K562 (cell line): ENCODE results near the gene PRR14. TPM values are rescaled to one million over a fixed set of nuclear protein-coding genes. Genes with fewer than 3 reads are reported as not detected.

Experiments
- CBFA2T3 ChIP-seq: fragments of 450-650 bp; IDR thresholded peaks from 2 replicates; pipeline ENCODE4 v1.6.1; 2017
- CBX5 ChIP-seq: IDR thresholded peaks from 2 replicates; pipeline ENCODE4 v1.6.1; 2014; ENCODE audit warnings: low read depth, borderline replicate concordance
- FOXM1 ChIP-seq, 2 experiments: fragments of 450-650 bp in 1 of 2; sonication (generic) in 1 of 2; formaldehyde crosslinking in 1 of 2; IDR thresholded peaks; 2 replicates each; pipeline versions ENCODE4 v1.6.1 to v1.9.0; 2017 to 2022; ENCODE audit warnings: low read depth in 2 of 2, mild to moderate bottlenecking in 2 of 2, missing genetic modification reagents in 1 of 2, moderate library complexity in 1 of 2
- KLF10 ChIP-seq: fragments of 250-450 bp; sonication (Bioruptor Pico); IDR thresholded peaks from 2 replicates; pipeline ENCODE4 v1.6.1; 2021; ENCODE audit warnings: matching md5 sums
- MAFG ChIP-seq: fragments of 450-650 bp; conservative IDR thresholded peaks from 2 replicates; pipeline ENCODE4 v1.6.1; 2016; ENCODE audit warnings: missing genetic modification characterization, missing compliant biosample characterization
- MBD2 ChIP-seq: sonication (generic); IDR thresholded peaks from 2 replicates; pipeline ENCODE4 v1.6.1; 2016; ENCODE audit warnings: low read depth, borderline replicate concordance
- POLR3A ChIP-seq: IDR thresholded peaks from 2 replicates; pipeline ENCODE4 v1.6.1; 2011; ENCODE audit warnings: borderline replicate concordance, mild to moderate bottlenecking, moderate library complexity; ENCODE audit not compliant: insufficient read length, insufficient read depth; ENCODE audit errors: extremely low read depth
- PPARD ChIP-seq: fragments of 250-450 bp; sonication (Bioruptor Pico); IDR thresholded peaks from 2 replicates; pipeline ENCODE4 v1.8.0; 2022; ENCODE audit warnings: inconsistent platforms, mild to moderate bottlenecking, moderate library complexity
- RHOXF2B ChIP-seq: fragments of 250-450 bp; sonication (Bioruptor Pico); conservative IDR thresholded peaks from 2 replicates; pipeline ENCODE4 v1.5.1; 2021
- SPI1 ChIP-seq: IDR thresholded peaks from 2 replicates; pipeline ENCODE4 v1.6.1; 2011; ENCODE audit warnings: low read depth, low read length, control low read depth, borderline replicate concordance
- TAL1 ChIP-seq: fragments of 450-650 bp; IDR thresholded peaks from 2 replicates; pipeline ENCODE4 v1.6.1; 2016; ENCODE audit warnings: mild to moderate bottlenecking
- TCF3 ChIP-seq: sonication (generic); formaldehyde crosslinking; IDR thresholded peaks from 2 replicates; pipeline ENCODE4 v1.4.0; 2020; ENCODE audit warnings: mild to moderate bottlenecking, missing genetic modification reagents
- TEAD4 ChIP-seq, 2 experiments: sonication (generic) in 1 of 2; formaldehyde crosslinking in 1 of 2; IDR thresholded peaks; 2 replicates each; pipeline versions ENCODE4 v1.6.1 to v1.8.0; 2012 to 2022; ENCODE audit warnings: borderline replicate concordance in 1 of 2, inconsistent platforms in 1 of 2, low read length in 1 of 2, mild to moderate bottlenecking in 1 of 2, missing genetic modification reagents in 1 of 2
- ZNF551 ChIP-seq: fragments of 250-450 bp; sonication (Bioruptor Pico); IDR thresholded peaks from 2 replicates; pipeline ENCODE4 v1.5.0; 2021; ENCODE audit warnings: mild to moderate bottlenecking, moderate library complexity
- polyA plus RNA-seq, 8 experiments: library from polyadenylated mRNA; depleted of rRNA in 4 of 8; stranded (reverse) in 5 of 8; unstranded in 3 of 8; fragments of >200 nt; fragmentation: Nextera tagmentation in 2 of 8; fragmentation: Illumina TruSeq in 1 of 8; extraction: Ambion mirVana in 2 of 8; extraction: Trizol in 1 of 8; gene quantifications; 2 replicates each; pipeline versions ENCODE4 v1.2.1 to v1.2.3, GENCODE V29; 2011 to 2014; ENCODE audit warnings: inconsistent platforms in 1 of 8, missing spikeins in 1 of 8
- total RNA-seq, 7 experiments: library from RNA; depleted of rRNA in 6 of 7; stranded (reverse); fragments of >200 nt in 6 of 7; fragmentation: Illumina TruSeq in 2 of 7; extraction: Trizol in 2 of 7; gene quantifications; 2 replicates each; pipeline versions ENCODE4 v1.2.1 to v1.2.3, GENCODE V29; 2011 to 2021; ENCODE audit warnings: low replicate concordance in 1 of 7

PRR14 gene
- total and polyA plus RNA-seq, 9 of the 15 experiments (the other 6 are each of a cell fraction or from before 2014, with no cell fraction given) = 2.2 to 63.1 (median 11.5) TPM

DNA sequence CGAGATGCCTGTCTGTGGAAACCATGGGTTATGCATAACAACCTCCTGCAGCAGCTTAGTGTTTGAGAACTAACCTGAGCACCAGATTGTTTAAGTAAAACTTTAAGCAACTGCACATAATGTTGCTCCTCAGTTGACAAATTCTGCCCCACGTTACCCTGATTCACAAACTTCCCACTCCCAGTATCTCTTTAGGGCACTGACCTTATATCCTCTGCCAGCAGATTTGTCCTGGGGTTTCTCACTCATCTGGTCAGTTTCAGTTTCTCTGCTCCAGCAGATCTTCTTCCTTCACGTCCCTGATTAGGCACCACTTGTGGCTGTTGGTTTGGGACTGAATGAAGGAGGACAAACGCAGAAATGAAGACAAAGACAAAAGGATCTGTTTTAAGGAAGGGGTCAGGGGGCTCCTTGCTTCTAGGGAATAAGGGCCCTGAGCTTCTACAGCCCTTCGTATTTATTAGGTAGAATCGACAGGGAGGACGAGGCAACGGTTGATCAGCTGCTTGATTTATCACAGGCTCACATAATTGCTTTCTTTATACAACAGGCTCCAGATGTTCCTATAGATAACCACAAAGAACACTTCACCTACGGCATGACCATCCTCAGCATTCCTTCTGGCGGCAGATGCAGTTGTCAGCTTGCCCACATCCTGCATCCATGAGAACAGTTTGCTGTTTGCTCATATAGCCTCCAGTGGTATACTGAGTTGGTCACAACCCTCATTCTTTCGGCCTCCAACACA, 27.1 kb upstream of the PRR14 start (continued):
- peak; percentile 58 for TF ChIP-seq TAL1
- no peak for TF ChIP-seq MAFG (tag)
- no peak for TF ChIP-seq PPARD (CRISPR knock-in tag)
- no peak for TF ChIP-seq POLR3A
- TF ChIP-seq CBX5 = 0 out of 2 replicates have a peak, but pooled peaks have one; percentile 25
- no peak for TF ChIP-seq RHOXF2B
- TF ChIP-seq ZNF551 (CRISPR knock-in tag) = no peak
- TF ChIP-seq TCF3 (CRISPR knock-in tag) = peak; percentile 42; the same call in 1 of the 2 replicates
- no peak for TF ChIP-seq MBD2
- TF ChIP-seq KLF10 (CRISPR knock-in tag) = no peak
- no peak for TF ChIP-seq SPI1
- no peak for TF ChIP-seq FOXM1 (IDR thresholded peaks at IDR 0.05; ENCODE audit: low read depth)
- no peak for TF ChIP-seq FOXM1 (CRISPR knock-in tag; IDR thresholded peaks at IDR 0.05; ENCODE audit: low read depth)
- peak; percentile 66 for TF ChIP-seq CBFA2T3
- peak; percentile 53 for TF ChIP-seq TEAD4 (IDR thresholded peaks at IDR 0.05; ENCODE audit: low read length)
- TF ChIP-seq TEAD4 (CRISPR knock-in tag; IDR thresholded peaks at IDR 0.05; ENCODE audit: borderline replicate concordance) = no peak
